NCI-H1105 treated with DMSO at 0.1 percent for 48 hours (cell line): ENCODE measurements around the gene THADA.
A peak's percentile ranks its signal among the peaks of the same experiment; 100 is the strongest.

Source experiments
- DNase-seq: peaks from one replicate; lab custom pipeline; 2025; lab: John Stamatoyannopoulos, UW

The THADA gene

DNA sequence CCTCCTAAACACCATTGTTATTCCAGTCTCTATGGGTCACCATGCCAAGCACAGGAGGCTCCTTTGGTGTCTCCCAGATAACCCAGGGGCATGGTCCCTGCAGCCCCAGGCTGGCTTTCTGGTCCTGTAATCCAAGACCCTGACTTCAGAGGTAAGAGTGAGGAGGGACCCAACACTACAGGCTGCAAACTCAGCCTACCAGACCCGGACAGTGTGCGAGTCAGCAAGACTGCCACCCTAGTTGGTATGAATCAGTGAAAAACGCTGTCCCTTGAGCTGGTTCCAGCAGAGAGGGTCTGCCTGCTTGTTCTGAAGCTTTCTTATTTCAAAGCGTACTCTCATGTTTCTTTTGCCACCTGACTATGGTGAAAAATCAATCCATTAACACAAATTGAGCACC lies 321.8 kb downstream of the THADA start:
- no peak for DNase-seq

- DNase-seq = no peak
Measured at GRCh38 chr2:43273529-43273928, 322.3 kb downstream of the THADA start.

DNA sequence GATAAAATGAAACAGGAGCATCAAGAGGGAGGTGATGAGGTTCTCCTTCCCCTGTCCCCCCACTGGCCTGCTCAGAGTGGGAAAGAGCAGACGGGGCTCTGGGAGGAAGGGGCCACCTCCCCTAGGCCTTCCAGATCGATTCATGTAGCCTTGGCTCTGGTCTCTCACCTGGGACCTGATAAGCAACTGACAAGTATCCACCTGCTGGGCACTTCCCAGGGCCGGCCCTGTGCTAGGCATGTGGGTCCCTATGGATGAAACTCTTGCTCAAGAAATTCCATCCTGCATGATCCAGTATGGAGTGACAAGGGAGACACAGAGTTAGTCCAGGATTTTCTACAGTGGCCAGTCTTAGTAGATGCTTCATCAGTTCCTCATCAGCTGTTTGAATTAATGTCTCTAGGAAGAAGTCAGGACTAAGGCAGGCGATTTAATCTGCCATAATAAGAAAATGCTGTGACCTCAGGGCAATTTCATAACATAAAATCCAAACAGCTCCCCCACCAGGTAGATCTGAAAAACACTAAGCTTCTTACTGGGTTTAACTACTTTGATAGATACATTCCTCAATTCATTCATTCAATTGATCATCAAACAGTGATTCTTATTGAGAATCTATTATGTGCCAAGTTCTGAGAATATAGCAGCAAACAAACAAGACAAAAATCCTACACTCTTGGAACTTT lies 324.8 kb downstream of the THADA start:
- DNase-seq = no peak

DNA sequence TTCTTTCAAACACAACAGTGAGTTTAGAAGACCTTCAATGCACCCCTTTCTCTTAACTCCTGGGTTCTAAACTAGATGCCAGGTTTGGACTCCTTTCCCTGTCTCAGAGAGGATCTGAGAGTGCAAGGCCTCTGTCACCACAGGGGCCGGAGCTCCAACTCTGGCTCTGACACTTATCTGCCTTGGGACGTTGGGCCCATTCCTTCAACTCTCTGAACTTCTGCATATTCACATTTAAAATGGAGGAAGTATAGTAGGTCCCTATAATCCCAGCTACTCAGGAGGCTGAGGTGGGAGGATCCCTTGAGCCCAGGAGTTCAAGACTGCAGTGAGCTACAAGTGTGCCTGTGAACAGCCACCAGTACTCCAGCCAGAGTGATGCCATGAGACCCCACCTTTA lies 325.4 kb downstream of the THADA start:
- no peak for DNase-seq

- no peak for DNase-seq
Measured at GRCh38 chr2:43269706-43270105, 326.1 kb downstream of the THADA start.

DNA sequence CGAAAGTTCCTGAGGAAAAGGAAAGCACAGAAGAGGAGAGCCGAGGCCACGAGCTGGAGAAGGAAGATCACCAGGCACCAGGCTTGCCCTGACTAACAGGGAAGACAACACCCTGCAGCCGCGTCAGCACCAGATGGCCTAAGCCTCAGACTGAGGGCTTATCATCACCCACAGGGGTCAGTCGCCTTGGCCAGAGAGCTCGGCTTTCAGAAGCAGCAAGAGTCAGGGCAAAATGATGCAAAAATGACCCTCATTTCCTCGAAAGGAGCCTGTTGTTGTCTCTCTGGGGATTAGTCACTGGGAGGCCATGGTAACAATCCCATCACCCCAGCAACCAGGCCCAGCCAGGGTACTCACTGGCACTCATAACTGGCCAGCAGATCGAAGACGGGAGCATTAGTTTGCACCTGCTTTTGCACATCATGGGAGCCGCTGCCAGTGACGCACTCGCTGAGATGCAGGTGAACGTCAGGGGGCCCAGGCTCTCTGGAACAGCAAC lies 326.7 kb downstream of the THADA start:
- no peak for DNase-seq

GRCh38 chr2:43268066-43268953 lies 327.5 kb downstream of the THADA start:
- no peak for DNase-seq

DNA sequence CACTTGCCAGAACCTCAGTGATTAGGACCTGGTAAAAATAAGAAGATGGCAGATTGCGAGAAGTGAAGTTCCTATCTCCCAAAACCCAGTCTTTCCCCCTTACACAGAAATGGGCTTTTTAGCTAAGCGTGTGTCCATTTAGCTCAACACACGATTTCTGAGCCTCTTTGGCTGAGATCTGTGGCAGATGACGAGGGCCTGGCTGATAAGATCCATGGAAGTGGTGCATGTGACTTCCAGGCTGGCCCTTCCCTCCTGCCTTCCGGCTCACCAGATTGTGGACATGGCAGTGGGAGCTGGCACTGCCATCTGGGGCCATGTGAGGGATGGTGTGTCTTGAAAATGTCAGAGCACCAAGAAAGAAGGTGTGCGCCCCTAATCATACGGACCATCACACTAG lies 328.5 kb downstream of the THADA start:
- DNase-seq = no peak

GRCh38 chr2:43266711-43267111 lies 329.1 kb downstream of the THADA start:
- no peak for DNase-seq

DNA sequence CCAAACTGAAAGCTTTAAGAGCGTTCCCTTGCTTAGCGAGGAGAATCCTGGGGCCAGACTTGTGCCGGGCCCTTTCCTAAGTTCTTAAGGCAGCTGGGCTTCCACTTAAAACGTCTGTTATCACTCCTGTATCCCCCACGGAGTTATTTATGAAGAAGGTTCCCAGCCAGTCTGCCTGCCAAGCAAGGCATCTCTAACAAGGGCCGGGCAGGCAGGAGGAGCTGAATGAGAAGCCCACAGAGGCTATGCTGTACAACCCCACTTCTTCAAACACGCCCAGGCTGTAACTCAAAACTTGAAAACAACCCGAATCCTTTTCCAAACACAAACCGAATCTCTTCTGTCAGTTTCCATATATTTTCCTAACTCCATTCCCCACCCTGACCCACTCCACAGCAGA lies 330.4 kb downstream of the THADA start:
- no peak for DNase-seq

DNA sequence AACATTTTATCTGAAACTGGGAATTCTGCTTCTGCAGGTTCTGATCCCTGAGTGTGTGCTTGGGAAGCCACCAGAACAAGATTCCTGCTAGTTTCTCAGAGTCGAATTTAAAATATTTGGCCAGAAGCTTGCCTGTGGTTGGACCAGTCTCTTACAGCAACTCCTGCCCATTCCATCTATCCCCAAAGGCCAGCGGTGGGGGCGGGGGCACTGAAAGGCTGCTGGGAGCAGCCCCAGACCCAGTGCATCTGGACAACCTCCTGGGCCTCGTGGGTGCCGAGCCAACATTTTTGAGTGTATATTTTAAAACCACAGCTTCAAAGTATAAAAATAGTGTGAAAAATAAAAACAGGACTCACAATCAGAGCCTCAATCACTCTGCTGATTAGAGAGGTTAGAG lies 330.8 kb downstream of the THADA start:
- no peak for DNase-seq

GRCh38 chr2:43262951-43263350 lies 332.9 kb downstream of the THADA start:
- DNase-seq = no peak

DNA sequence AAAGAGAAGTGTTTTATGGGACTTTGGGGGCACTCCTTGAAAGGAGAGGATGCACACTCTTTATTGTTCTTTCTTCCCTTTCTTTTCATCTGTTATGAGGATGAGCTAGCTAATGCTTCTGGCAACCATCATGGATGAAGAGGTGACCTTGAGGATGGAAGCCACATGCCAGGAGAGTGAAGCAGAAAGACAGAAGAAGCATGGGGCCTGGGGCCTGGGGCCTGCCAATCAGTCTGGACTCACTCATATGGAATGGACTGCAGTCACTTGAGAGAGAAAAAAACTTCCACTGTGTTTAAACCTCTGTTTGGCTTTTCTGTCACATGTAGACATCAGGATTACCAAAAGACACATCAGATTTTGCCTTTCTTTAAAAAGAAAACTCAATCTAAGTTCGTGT lies 333.6 kb downstream of the THADA start:
- DNase-seq = no peak

GRCh38 chr2:43259512-43259911 lies 336.3 kb downstream of the THADA start:
- no peak for DNase-seq

DNA sequence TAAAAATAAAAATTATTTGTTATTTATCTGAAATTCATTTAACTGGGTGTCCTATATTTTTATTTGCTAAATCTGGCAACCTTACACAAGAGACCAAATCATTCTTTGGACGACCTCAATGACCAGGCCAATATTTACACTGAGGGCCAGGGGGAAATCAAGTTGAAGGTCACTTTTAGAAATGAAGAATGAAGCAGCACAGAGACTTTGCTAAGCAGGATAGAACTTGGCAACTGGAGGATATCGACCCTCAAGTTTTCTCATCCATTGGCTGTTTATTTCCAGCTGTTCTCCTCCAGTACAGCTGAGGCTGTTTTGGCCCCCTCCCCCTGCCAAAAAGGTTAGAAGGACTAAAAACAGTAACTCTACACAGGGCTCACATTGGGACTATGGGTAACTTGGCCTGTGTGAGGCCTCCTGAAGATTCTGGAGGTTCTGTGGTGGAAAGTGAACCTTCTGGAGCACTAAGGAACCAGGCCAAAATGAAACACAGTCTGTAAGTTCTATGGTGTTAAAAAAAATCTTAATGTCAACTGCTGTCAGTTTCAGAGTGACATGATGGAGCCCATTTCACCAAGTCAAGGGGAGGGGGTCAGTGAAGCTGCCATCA lies 337.2 kb downstream of the THADA start:
- DNase-seq = no peak

DNA sequence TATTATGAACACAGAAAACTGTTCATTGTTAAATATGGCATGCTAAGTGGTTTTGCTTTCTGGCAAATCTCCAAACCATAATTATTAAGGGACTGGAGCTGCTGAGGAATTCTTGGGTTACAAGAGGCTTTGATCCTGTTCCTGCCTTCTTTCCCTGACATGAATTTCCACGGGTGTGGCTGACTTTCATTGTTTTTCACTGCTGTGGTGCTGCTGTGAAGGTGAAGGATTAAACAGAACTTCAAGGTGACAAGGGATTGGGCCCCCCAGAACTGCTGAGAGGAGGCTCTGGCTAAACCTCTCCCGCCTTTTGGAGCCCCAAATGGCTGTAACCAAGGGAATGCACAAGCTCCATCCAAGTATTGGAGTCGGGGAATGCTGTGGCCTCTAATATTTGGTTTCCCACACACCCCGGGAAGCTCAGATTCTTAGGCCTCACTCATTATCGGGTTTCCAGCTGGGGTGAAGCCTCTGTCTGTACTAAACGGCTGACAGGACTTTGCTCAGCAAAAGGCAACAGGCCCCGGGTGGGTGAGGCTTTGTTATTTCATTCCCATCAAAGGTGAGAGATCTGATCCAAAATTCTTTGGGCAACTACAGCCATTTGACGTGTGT lies 340.4 kb downstream of the THADA start:
- DNase-seq = peak; percentile 77

GRCh38 chr2:43254331-43254730 lies 341.5 kb downstream of the THADA start:
- no peak for DNase-seq

DNA sequence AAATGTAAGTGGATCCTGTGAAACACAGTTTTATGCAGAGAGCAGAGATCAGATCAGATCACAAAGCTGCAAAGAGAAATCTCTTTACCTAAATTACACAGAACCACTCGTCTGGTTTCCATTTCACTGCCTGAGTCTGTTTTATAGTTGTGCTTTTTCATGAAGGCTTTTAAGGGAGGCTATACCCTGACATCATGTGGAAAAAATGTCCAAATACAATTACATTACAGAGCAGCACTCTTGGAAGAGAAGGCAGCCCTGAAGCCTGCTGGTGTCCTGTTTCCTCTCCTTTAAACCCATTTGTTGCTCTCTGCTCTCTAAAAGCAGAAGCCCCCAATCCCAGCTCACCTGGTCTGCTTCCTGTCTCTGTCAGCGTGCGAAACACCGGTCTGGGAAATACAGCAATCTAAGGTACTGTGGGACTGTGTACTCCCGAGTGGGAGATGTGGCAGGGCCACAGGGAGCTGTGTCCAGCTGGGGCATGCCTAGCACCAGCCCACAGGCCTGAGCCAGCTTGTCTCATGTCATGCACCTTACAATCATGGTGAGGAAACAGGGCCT lies 344.6 kb downstream of the THADA start:
- no peak for DNase-seq

- no peak for DNase-seq
Measured at GRCh38 chr2:43250015-43250414, 345.8 kb downstream of the THADA start.

- no peak for DNase-seq
Measured at GRCh38 chr2:43248621-43249020, 347.2 kb downstream of the THADA start.

DNA sequence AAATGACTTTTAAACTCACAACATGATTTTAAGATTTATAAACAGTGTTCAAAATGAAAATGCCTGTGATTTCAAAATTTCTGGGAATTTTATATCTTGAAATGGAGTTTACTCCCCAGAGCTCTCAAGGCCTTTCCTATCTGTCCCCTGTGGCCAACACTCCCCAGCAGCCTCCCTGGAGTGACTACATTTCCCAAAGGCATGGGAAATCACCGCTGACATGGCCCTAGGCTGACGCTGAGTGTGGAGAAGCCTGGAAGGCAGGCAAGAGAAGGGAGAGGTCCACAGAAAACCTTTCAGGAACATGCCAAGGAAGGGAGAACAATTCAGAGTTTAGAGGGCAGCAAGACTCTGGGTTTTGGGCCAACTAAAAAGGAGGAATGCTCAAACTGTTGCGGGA lies 349.2 kb downstream of the THADA start:
- DNase-seq = no peak

DNA sequence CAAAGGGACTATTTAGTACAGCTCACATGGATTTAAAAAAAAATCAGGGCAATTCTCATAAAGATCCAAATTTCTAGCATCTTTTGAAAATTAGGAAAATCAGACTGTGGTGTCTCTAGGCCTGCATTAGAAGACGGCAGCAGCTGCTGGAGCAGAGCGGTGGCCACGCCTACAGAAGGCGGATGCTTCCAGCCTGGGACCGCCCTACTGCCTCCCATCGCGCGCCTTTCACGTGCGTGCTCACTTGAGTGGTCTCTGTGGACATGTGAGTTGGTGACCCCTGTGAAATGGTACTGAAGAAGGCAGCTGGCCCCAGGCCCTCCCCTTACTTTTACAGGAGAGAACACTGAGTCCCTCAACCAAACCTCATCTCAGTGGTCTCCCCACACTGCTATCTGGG lies 354.3 kb downstream of the THADA start:
- no peak for DNase-seq
